GM23338 (cell line): ENCODE data around the gene ADIPOQ. TPM values are rescaled to one million over a fixed set of nuclear protein-coding genes. Genes with fewer than 3 reads are reported as not detected.

ENCODE experiments used
- ATAC-seq: fragments of 200-7000 bp; cut with Tn5 transposase; 3 replicates; pipeline ENCODE4 v1.9.1; 2020
- DNase-seq: peaks from one replicate; pipeline ENCODE4 v3.0.0-alpha.2; 2015; ENCODE audit warnings: low spot score
- H2AFZ ChIP-seq: fragments of 200-600 bp; sonication (generic); 2 replicates; pipeline ENCODE4 v1.8.0; 2016; ENCODE audit warnings: antibody characterized with exemption, mild to moderate bottlenecking, moderate library complexity
- H3F3A ChIP-seq: fragments of 200-600 bp; sonication (generic); replicated peaks from 2 replicates; pipeline ENCODE4 v1.8.0; 2017; ENCODE audit warnings: antibody characterized with exemption, mixed run types, low read depth
- H3K27ac ChIP-seq: fragments of 200-600 bp; sonication (generic); 2 replicates; pipeline ENCODE4 v1.6.1; 2016; ENCODE audit warnings: low read depth
- H3K27me3 ChIP-seq: fragments of 200-600 bp; sonication (generic); 2 replicates; pipeline ENCODE4 v1.8.0; 2016; ENCODE audit warnings: mild to moderate bottlenecking, mixed run types, moderate library complexity; ENCODE audit not compliant: insufficient read depth
- H3K36me3 ChIP-seq: fragments of 200-600 bp; sonication (generic); 2 replicates; pipeline ENCODE4 v1.8.0; 2016; ENCODE audit warnings: mild to moderate bottlenecking; ENCODE audit not compliant: insufficient read depth
- H3K4me1 ChIP-seq: fragments of 200-600 bp; sonication (generic); 2 replicates; pipeline ENCODE4 v1.8.0; 2016; ENCODE audit warnings: mild to moderate bottlenecking, moderate library complexity; ENCODE audit not compliant: insufficient read depth
- H3K4me2 ChIP-seq: fragments of 200-600 bp; sonication (generic); 2 replicates; pipeline ENCODE4 v1.7.1; 2017; ENCODE audit warnings: mixed run types
- H3K4me3 ChIP-seq: fragments of 200-600 bp; sonication (generic); 2 replicates; pipeline ENCODE4 v1.6.1; 2016; ENCODE audit warnings: mixed run types
- H3K79me2 ChIP-seq: fragments of 200-600 bp; sonication (generic); replicated peaks from 2 replicates; pipeline ENCODE4 v1.8.0; 2017; ENCODE audit warnings: mild to moderate bottlenecking; ENCODE audit not compliant: insufficient read depth
- H3K9me2 ChIP-seq: fragments of 200-600 bp; sonication (generic); 2 replicates; pipeline ENCODE4 v1.8.0; 2017; ENCODE audit not compliant: insufficient read depth
- H4K20me1 ChIP-seq: fragments of 200-600 bp; sonication (generic); replicated peaks from 2 replicates; pipeline ENCODE4 v1.8.0; 2017; ENCODE audit warnings: mild to moderate bottlenecking; ENCODE audit not compliant: insufficient read depth
- H3K27ac Mint-ChIP-seq: 2 replicates; pipeline ENCODE4 v1.8.0; 2020; ENCODE audit warnings: inconsistent platforms, mild to moderate bottlenecking, moderate library complexity, mixed read lengths
- H3K27me3 Mint-ChIP-seq: 3 replicates; pipeline ENCODE4 v1.8.0; 2022; ENCODE audit warnings: low read depth, mild to moderate bottlenecking, moderate library complexity, mixed read lengths, inconsistent platforms; ENCODE audit not compliant: insufficient read depth, poor library complexity
- H3K36me3 Mint-ChIP-seq: 3 replicates; pipeline ENCODE4 v1.8.0; 2021; ENCODE audit warnings: low read depth, mild to moderate bottlenecking, inconsistent platforms, moderate library complexity, mixed read lengths
- H3K4me1 Mint-ChIP-seq: 3 replicates; pipeline ENCODE4 v1.8.0; 2020; ENCODE audit warnings: mild to moderate bottlenecking, inconsistent platforms, mixed read lengths
- H3K4me3 Mint-ChIP-seq: 3 replicates; pipeline ENCODE4 v1.8.0; 2021; ENCODE audit warnings: moderate library complexity, mild to moderate bottlenecking, inconsistent platforms, mixed read lengths
- H3K9me3 Mint-ChIP-seq: 3 replicates; pipeline ENCODE4 v1.8.0; 2020; ENCODE audit warnings: moderate library complexity, mild to moderate bottlenecking, inconsistent platforms, mixed read lengths
- CREB1 ChIP-seq: fragments of 250-450 bp; sonication (Bioruptor Pico); IDR thresholded peaks from 2 replicates; pipeline ENCODE4 v1.5.0; 2020; ENCODE audit warnings: low read depth, mild to moderate bottlenecking, moderate library complexity
- EZH2 ChIP-seq: fragments of 200-600 bp; sonication (generic); IDR thresholded peaks from one replicate; pipeline ENCODE4 v1.8.0; 2017; ENCODE audit warnings: antibody characterized with exemption, mild to moderate bottlenecking, low read depth; ENCODE audit not compliant: unreplicated experiment
- EZH2phosphoT487 ChIP-seq: fragments of 200-600 bp; sonication (generic); IDR thresholded peaks from one replicate; pipeline ENCODE4 v1.8.1; 2018; ENCODE audit warnings: antibody characterized with exemption; ENCODE audit not compliant: unreplicated experiment
- JUNB ChIP-seq: IDR thresholded peaks from one replicate; pipeline ENCODE4 v1.6.1; 2016; ENCODE audit warnings: antibody characterized with exemption; ENCODE audit not compliant: unreplicated experiment
- NANOG ChIP-seq: IDR thresholded peaks from 2 replicates; pipeline ENCODE4 v1.6.1; 2016; ENCODE audit warnings: antibody characterized with exemption, borderline replicate concordance
- POLR2AphosphoS5 ChIP-seq: IDR thresholded peaks from 2 replicates; pipeline ENCODE4 v1.6.1; 2016; ENCODE audit warnings: antibody characterized with exemption, low read depth
- STAT1 ChIP-seq: IDR thresholded peaks from one replicate; pipeline ENCODE4 v1.6.1; 2016; ENCODE audit warnings: antibody characterized with exemption; ENCODE audit not compliant: unreplicated experiment
- ZNF114 ChIP-seq: fragments of 250-450 bp; sonication (Bioruptor Pico); IDR thresholded peaks from 2 replicates; pipeline ENCODE4 v1.5.0; 2020; ENCODE audit warnings: mild to moderate bottlenecking, moderate library complexity
- ZNF331 ChIP-seq: fragments of 250-450 bp; sonication (Bioruptor Pico); IDR thresholded peaks from 2 replicates; pipeline ENCODE4 v1.5.0; 2020; ENCODE audit warnings: low read depth, mild to moderate bottlenecking, moderate library complexity
- polyA plus RNA-seq: library from polyadenylated mRNA; unstranded; fragments of >200 nt; fragmentation: Nextera tagmentation; extraction: Ambion mirVana; gene quantifications from 2 replicates; pipeline ENCODE4 v1.2.1, GENCODE V29; 2016
- total RNA-seq: library from RNA; depleted of rRNA; stranded (reverse); fragments of >200 nt; shearing (Covaris generic); gene quantifications from 2 replicates; pipeline ENCODE4 v1.2.3, GENCODE V29; 2014
- TF ChIP-seq, protein P1 (sequence below): fragments of 250-450 bp; sonication (Bioruptor Pico); IDR thresholded peaks from 2 replicates; pipeline ENCODE4 v1.5.0; 2020; ENCODE audit warnings: mild to moderate bottlenecking, moderate library complexity
- TF ChIP-seq, protein P2 (sequence below): IDR thresholded peaks from one replicate; pipeline ENCODE4 v1.6.1; 2018; ENCODE audit warnings: antibody characterized with exemption; ENCODE audit not compliant: unreplicated experiment
- TF ChIP-seq, protein P3 (sequence below), 2 experiments: fragments of 200-600 bp in 1 of 2; sonication (generic) in 1 of 2; conservative IDR thresholded peaks; 2 replicates each; pipeline versions ENCODE4 v1.5.1 to v1.6.1; 2016 to 2017; ENCODE audit warnings: antibody characterized with exemption in 2 of 2, low read depth in 2 of 2, mild to moderate bottlenecking in 2 of 2, moderate library complexity in 1 of 2
- TF ChIP-seq, protein P4 (sequence below): IDR thresholded peaks from 2 replicates; pipeline ENCODE4 v1.6.1; 2016; ENCODE audit warnings: antibody characterized with exemption

The ADIPOQ gene
- total and polyA plus RNA-seq, 2 experiments from 2014 or later: not detected

DNA sequence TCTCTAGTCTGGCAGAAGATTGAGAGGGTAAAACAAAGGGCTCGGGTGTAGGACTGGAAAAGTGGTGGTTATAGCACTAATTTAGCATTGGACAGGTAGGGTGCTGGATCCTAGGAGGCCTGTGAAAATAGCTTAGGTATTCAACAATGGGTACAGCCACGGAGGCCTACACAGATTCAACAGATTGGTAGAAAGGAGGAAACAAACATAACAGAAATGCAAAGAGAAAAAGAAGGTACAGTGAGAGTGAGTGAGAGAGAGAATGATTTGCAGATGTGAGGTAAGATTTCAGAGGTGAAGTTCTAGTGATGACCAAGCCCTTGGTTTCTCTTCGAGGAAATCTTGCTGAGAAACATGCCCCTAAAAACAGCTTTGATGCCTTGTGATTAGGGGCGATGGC, 37.9 kb downstream of the ADIPOQ start:
- H3K9me2 ChIP-seq: no peaks in the 10 kb centered on the region
- no peaks in the 10 kb centered on the region for H4K20me1 ChIP-seq
- no peak overlapping the region for H3K4me2 ChIP-seq
- no peaks in the 10 kb centered on the region for H3F3A ChIP-seq
- no peak overlapping the region for H3K4me3 Mint-ChIP-seq
- H3K27me3 Mint-ChIP-seq: no peaks in the 10 kb centered on the region
- DNase-seq (no peak), ATAC-seq (no peak)
- TF ChIP-seq, protein P1, sequence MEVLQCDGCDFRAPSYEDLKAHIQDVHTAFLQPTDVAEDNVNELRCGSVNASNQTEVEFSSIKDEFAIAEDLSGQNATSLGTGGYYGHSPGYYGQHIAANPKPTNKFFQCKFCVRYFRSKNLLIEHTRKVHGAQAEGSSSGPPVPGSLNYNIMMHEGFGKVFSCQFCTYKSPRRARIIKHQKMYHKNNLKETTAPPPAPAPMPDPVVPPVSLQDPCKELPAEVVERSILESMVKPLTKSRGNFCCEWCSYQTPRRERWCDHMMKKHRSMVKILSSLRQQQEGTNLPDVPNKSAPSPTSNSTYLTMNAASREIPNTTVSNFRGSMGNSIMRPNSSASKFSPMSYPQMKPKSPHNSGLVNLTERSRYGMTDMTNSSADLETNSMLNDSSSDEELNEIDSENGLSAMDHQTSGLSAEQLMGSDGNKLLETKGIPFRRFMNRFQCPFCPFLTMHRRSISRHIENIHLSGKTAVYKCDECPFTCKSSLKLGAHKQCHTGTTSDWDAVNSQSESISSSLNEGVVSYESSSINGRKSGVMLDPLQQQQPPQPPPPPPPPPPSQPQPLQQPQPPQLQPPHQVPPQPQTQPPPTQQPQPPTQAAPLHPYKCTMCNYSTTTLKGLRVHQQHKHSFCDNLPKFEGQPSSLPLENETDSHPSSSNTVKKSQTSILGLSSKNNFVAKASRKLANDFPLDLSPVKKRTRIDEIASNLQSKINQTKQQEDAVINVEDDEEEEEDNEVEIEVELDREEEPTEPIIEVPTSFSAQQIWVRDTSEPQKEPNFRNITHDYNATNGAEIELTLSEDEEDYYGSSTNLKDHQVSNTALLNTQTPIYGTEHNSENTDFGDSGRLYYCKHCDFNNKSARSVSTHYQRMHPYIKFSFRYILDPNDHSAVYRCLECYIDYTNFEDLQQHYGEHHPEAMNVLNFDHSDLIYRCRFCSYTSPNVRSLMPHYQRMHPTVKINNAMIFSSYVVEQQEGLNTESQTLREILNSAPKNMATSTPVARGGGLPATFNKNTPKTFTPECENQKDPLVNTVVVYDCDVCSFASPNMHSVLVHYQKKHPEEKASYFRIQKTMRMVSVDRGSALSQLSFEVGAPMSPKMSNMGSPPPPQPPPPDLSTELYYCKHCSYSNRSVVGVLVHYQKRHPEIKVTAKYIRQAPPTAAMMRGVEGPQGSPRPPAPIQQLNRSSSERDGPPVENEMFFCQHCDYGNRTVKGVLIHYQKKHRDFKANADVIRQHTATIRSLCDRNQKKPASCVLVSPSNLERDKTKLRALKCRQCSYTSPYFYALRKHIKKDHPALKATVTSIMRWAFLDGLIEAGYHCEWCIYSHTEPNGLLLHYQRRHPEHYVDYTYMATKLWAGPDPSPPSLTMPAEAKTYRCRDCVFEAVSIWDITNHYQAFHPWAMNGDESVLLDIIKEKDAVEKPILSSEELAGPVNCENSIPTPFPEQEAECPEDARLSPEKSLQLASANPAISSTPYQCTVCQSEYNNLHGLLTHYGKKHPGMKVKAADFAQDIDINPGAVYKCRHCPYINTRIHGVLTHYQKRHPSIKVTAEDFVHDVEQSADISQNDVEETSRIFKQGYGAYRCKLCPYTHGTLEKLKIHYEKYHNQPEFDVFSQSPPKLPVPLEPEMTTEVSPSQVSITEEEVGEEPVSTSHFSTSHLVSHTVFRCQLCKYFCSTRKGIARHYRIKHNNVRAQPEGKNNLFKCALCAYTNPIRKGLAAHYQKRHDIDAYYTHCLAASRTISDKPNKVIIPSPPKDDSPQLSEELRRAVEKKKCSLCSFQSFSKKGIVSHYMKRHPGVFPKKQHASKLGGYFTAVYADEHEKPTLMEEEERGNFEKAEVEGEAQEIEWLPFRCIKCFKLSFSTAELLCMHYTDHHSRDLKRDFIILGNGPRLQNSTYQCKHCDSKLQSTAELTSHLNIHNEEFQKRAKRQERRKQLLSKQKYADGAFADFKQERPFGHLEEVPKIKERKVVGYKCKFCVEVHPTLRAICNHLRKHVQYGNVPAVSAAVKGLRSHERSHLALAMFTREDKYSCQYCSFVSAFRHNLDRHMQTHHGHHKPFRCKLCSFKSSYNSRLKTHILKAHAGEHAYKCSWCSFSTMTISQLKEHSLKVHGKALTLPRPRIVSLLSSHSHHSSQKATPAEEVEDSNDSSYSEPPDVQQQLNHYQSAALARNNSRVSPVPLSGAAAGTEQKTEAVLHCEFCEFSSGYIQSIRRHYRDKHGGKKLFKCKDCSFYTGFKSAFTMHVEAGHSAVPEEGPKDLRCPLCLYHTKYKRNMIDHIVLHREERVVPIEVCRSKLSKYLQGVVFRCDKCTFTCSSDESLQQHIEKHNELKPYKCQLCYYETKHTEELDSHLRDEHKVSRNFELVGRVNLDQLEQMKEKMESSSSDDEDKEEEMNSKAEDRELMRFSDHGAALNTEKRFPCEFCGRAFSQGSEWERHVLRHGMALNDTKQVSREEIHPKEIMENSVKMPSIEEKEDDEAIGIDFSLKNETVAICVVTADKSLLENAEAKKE: no peak
- no peak for TF ChIP-seq ZNF114 (CRISPR knock-in tag)
- TF ChIP-seq EZH2: no peak
- TF ChIP-seq POLR2AphosphoS5: no peak
- no peak for TF ChIP-seq CREB1
- no peak for TF ChIP-seq STAT1
- no peak for TF ChIP-seq EZH2phosphoT487
- TF ChIP-seq NANOG: no peak
- TF ChIP-seq, protein P2, sequence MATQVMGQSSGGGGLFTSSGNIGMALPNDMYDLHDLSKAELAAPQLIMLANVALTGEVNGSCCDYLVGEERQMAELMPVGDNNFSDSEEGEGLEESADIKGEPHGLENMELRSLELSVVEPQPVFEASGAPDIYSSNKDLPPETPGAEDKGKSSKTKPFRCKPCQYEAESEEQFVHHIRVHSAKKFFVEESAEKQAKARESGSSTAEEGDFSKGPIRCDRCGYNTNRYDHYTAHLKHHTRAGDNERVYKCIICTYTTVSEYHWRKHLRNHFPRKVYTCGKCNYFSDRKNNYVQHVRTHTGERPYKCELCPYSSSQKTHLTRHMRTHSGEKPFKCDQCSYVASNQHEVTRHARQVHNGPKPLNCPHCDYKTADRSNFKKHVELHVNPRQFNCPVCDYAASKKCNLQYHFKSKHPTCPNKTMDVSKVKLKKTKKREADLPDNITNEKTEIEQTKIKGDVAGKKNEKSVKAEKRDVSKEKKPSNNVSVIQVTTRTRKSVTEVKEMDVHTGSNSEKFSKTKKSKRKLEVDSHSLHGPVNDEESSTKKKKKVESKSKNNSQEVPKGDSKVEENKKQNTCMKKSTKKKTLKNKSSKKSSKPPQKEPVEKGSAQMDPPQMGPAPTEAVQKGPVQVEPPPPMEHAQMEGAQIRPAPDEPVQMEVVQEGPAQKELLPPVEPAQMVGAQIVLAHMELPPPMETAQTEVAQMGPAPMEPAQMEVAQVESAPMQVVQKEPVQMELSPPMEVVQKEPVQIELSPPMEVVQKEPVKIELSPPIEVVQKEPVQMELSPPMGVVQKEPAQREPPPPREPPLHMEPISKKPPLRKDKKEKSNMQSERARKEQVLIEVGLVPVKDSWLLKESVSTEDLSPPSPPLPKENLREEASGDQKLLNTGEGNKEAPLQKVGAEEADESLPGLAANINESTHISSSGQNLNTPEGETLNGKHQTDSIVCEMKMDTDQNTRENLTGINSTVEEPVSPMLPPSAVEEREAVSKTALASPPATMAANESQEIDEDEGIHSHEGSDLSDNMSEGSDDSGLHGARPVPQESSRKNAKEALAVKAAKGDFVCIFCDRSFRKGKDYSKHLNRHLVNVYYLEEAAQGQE: no peak
- no peak for TF ChIP-seq JUNB
- TF ChIP-seq, protein P3, sequence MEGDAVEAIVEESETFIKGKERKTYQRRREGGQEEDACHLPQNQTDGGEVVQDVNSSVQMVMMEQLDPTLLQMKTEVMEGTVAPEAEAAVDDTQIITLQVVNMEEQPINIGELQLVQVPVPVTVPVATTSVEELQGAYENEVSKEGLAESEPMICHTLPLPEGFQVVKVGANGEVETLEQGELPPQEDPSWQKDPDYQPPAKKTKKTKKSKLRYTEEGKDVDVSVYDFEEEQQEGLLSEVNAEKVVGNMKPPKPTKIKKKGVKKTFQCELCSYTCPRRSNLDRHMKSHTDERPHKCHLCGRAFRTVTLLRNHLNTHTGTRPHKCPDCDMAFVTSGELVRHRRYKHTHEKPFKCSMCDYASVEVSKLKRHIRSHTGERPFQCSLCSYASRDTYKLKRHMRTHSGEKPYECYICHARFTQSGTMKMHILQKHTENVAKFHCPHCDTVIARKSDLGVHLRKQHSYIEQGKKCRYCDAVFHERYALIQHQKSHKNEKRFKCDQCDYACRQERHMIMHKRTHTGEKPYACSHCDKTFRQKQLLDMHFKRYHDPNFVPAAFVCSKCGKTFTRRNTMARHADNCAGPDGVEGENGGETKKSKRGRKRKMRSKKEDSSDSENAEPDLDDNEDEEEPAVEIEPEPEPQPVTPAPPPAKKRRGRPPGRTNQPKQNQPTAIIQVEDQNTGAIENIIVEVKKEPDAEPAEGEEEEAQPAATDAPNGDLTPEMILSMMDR (conservative IDR thresholded peaks at IDR 0.05; ENCODE audit: low read depth in 2 of 2): no peak
- TF ChIP-seq ZNF331 (CRISPR knock-in tag): no peak
- TF ChIP-seq, protein P4, sequence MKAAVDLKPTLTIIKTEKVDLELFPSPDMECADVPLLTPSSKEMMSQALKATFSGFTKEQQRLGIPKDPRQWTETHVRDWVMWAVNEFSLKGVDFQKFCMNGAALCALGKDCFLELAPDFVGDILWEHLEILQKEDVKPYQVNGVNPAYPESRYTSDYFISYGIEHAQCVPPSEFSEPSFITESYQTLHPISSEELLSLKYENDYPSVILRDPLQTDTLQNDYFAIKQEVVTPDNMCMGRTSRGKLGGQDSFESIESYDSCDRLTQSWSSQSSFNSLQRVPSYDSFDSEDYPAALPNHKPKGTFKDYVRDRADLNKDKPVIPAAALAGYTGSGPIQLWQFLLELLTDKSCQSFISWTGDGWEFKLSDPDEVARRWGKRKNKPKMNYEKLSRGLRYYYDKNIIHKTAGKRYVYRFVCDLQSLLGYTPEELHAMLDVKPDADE: no peak
- H3K27ac Mint-ChIP-seq: no peak overlapping the region
- H2AFZ ChIP-seq: peak overlapping the region; percentile 92
- H3K4me1 ChIP-seq: no peaks in the 10 kb centered on the region
- no peaks in the 10 kb centered on the region for H3K79me2 ChIP-seq
- H3K4me1 Mint-ChIP-seq: peaks cover 2% of the 10 kb centered on the region; the same call in 1 of the 3 replicates
- peaks cover 8% of the 10 kb centered on the region; the same call in 2 of the 3 replicates for H3K36me3 Mint-ChIP-seq
- peaks cover 14% of the 10 kb centered on the region; the same call in 2 of the 3 replicates for H3K9me3 Mint-ChIP-seq
- H3K36me3 ChIP-seq: no peaks in the 10 kb centered on the region
- H3K27me3 ChIP-seq: no peaks in the 10 kb centered on the region
- H3K27ac ChIP-seq: no peak overlapping the region
- no peak overlapping the region for H3K4me3 ChIP-seq
